ENCODE data around the gene C6orf62.
"Not testable (repeated sequence)": the region's sequence is repeated elsewhere in the genome, so short reads cannot be mapped to it uniquely, and the experiment has no call there.

C6orf62 gene

DNA sequence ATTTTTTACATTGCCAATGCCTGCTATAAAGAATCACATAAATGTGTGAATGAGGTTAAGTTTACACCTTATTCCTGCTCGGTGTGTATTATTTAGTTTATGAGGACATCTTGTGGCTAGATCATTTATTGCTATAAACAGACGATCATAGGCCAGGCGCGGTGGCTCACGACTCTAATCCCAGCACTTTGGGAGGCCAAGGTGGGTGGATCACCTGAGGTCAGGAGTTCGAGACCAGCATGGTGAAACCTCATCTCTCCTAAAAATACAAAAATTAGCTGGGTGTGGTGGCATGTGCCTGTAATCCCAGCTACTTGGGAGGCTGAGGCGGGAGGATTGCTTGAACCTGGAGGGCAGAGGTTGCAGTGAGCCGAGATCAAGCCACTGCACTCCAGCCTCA, 23.3 kb downstream of the C6orf62 start:
- not testable (repeated sequence) for DNase-seq

DNA sequence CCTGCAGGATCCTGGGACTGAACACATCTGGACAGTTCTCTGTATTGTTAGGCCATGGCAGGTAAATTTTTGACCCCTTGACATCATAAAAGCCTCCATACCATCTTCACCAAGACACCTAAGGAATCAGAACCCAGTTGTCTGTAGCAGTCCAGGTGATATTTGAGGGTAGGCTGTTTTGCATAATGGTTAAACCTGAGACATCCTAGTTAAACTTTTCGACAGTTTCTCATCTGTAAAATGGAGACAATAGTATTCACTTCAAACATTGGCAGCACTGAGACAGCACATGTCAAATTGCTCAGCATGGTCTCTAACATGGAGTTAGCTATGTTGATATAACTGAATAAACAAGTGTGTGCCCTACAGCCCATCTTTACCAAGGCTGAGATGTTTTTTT, 24.8 kb downstream of the C6orf62 start:
- no peak for DNase-seq

DNA sequence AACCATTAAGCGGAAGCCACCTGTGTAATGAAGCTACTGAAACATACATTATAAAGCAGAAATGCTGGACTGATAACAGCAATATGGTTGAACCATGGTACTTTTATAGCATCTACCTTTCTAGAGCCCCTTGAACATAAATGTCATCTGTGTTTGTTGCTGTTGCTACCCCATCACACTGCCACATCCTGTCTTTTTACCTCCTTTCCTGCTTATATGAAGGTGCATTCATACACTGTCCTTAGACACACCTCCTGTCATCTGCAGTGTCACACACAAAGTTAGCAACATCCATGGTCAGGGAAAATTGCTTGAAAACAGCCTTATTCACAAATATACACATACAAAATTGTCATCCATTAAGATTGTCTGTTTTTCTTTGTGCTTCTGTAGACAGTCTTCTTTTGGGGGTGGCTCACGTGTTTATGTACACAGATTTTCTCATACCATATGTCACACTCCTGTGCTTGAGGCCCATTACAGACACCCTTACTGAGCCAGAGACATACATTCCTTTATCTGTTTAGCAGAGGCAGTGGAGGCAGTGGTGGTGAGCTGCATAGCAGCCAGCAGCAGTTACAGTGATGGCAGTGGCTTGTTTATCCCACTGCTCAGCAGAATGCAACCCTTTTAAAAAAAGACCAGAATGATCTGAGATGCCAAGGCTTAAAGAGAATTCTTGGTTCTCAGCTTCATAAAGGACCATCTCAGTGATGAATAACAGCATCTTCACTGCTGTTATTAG, 25.9 kb downstream of the C6orf62 start:
- DNase-seq: no peak

DNA sequence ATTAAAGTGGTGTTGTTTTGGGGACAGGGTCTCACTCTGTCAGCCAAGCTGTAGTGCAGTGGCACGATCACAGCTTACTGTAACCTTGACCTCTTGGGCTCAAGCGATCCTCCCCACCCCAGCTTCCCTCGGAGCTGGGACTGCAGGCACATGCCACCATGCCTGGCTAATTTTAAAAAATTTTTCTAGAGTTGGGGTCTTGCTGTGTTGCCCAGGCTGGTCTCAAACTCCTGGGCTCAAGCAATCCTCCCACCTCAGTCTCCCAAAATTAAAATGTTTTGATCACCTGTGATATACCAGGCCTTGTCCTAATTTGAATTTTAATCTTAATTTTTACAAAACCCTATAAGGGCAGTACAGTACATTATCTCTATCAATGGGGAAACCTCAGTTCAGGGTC, 26.5 kb downstream of the C6orf62 start:
- no peak for DNase-seq

DNA sequence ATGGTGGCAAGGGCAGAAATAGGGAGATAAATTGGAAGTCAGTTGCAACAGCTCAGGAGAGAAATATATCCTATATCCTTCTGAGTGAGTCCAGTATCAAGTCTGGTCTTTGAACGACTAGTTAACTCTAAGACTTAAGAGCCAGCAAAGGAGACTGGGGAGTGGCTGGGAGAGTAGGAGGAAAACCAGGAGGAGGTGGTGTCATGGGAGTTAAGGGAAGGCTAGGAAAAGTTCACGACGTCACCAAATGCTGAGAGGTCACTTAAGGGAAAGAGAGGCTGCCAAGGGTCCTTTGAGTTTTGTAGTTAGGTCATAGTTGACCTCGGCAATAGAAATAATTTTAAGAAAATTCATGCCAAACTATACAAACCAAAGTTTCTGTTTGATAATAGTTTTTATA, 27.0 kb downstream of the C6orf62 start:
- no peak for DNase-seq

DNA sequence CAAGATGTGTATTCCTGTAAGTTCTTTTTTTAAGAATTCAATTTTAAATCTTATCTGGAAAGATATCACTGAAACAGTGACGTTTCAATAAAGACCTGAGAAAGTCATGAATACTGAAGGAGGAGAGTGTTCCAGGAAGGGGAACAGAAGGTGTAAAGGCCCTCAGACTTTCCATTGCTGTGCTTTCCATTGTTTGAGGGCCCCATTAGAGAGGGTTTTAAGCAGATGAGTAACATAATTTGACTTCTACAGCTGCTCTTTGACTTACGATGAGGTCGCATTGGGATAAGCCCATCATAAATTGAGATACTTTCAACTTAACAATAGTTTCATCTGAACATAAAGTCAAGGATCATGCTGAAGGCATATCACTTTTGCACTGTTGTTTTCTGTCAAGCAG, 27.4 kb downstream of the C6orf62 start:
- no peak for DNase-seq

DNA sequence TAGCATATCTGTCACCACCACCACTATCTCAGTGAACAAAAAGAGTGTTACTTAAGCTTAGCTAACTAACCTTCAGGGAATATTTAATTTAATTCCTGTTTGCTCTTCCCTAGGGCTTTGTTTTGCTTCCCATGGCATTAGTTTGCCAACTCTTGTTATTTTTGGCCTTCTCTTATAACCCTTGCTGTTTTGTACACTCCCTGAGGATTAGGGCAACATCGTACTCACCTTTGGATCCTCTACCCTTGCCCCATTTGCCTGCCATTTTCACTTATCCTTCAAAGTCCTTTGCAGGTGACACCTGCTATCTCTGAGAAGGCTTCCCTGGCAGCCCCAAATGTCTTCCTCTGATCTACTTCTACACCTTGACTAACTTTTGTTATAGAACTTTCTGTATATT, 28.4 kb downstream of the C6orf62 start:
- DNase-seq: no peak

DNA sequence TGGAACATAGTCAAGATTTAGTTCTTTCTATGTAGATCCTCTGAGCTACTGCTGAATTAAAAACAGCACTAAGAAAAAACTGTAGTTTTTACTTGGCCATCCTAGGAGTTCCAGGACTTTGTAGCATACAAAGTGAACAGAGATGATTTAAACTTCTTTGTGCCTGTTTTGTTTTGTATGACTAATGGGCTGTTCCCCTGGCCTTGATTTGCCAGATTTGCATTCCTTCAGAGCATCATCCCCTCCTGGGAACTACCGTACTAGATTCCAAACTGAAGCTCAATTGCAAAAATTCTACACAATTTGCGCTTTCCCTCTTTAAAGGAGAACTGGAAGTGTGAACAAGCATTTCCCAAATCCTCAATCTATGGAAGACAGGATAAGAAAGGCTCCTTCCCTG, 29.0 kb downstream of the C6orf62 start:
- no peak for DNase-seq

DNA sequence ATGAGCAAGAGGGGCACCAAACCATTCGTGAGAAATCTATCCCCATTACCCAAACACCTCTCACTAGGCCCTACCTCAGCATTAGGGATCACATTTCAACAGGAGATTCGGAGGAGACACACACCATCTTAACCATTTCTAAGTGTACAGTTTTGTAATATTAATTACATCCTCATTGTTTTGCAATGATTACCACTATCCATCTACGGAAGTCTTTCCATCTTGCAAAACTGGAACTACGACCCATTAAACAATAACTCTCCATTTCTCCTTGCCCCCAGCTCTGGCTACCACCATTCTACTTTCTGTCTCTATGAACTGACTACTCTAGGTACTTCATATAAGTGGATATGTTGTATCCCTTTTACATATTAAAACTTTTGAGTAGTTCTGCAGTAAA, 32.0 kb downstream of the C6orf62 start:
- DNase-seq: no peak

DNA sequence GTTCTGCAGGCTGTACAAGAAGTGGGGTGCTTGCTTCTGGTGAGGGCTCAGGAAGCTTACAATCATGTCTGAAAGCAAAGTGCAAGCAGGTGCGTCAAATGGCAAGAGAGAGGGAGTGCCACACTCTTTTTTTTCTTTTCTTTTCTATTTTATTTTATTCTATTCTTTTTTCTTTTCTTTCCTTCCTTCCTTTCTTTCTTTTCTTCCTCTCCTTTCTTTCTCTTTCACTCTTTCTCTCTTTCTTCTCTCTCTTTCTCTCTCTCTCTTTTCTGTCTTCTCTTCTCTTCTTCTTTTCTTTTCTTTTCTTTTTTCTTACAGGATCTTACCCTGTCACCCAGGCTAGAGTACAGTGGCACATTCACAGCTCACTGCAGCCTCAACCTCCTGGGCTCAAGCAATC, 32.5 kb downstream of the C6orf62 start:
- DNase-seq: no peak

DNA sequence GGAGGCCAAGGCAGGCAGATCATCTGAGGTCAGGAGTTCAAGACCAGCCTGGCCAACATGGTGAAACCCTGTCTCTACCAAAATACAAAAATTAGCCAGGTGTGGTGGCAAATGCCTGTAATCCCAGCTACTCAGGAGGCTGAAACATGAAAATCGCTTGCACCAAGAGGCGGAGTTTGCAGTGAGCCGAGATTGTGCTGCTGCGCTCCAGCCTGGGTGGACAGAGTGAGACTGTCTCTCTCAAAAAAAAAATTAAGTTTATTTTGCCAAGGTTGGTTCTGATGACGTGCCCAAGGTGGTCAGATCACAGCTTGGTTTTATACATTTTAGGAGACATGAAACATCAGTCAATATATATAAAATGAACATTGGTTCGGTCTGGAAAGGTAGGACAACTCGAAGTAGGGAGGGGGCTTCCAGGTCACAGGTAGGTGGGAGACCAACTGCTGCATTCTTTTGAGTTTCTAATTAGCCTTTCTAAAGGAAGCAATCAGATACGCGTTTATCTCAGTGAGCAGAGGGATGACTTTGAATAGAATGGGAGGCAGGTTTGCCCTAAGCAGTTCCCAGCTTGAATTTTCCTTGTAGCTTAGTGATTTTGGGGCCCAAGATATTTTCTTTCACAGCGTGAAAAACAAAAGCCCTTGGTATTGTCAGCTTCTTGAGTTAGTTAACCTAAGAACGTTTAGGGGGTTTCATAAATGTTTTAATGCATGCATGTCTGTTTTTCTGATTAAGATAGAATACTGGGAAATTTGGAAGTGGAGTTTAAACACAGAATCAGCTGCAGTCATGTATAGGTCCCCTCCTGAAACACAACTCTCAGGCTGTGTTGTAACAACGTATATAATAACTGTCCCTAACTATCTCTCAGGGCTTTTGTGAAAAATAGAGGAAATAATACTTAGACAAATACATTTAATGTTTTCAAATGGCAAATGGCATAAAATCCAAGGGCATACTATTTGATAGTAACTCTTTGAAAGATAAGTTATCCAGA, 35.4 kb downstream of the C6orf62 start:
- no peak for DNase-seq

DNA sequence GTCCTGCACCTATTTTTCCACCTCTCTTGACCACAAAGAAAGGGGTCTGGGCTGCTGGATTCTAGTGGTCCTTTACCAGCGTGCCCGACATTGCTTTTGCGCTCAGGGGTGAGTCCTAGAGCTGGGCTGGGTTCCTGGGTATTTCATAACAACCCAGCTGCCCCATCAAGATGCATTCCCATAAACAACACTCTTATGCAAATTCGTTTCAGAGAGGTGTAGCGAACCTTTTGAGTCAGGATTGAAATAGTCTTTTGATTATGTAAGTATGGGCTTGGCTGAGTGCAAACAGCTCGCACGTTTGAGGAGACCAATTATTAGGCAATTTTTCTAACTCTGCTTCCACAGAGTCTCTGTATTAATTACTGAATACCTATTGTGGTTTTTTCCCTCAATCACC, 38.4 kb downstream of the C6orf62 start:
- DNase-seq: no peak

DNA sequence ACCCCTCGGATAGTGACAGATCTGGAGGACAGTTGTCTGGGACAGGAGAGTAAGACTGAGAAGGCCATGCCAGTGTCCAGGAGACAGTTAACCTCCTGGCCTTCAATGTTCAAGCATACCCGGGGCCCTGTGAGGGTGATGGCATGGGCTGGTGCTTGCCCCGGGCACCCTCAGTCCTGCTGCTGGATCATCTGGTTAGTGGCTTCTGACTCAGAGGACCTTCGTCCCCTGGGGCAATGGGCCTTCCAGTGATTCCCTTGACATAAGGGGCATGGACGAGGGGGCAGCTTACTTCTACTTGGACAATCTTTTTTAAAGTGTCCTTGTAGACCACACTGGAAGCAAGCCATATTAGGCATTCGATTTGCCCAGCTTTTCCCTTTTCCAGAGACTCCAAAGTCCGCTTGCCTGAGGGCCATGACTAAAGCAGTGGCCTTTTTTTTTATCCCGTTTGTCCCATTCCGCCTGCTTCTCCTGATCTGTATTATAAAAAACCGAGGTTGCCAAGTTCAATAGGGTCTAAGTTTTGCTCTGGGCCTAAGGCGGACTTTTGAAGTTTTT, 40.1 kb downstream of the C6orf62 start:
- not testable (repeated sequence) for DNase-seq

DNA sequence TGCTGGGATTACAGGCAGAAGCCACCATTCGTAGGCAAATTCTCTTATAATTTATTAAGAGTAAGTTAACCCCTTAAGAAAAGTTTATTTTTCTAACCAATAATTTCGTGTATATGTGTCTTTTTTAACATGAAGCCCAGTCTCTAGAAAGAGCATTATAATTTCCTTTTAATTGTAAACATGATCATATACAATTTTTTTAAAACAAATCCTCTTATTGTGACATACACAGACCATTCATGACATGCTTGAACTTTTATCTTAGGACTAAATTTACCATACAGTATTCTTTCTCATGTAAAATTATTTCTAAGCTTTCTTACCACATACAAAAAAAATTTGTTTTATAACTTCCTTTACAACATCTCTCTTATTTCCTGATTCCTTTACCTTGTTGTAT, 45.3 kb downstream of the C6orf62 start:
- no peak for DNase-seq

DNA sequence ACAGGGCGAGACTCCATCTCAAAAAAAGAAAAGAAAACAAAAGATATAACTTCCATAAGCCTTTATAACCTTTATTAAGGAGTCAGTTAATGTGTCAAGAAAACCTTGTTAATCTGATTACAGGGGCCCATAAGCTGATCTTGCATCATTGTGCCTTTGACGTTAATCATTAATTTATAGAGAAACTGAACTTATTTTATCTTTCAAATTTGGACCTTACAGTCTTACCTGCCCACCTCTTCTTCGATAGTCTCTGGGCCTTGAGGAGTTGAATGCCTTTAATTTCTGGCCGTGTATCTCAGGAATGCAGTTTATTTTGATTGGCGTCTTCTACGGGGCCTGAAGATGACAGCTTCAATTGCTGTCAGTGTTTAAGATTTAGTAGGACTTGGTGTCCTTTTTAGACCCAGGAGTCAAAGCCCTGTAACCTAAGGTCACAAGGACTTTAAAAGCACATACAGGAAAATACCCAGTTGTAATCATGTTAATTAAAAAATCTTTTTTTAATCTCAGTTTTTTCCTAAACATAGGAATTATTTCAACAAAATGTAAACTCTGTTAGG, 46.3 kb downstream of the C6orf62 start:
- DNase-seq: no peak

DNA sequence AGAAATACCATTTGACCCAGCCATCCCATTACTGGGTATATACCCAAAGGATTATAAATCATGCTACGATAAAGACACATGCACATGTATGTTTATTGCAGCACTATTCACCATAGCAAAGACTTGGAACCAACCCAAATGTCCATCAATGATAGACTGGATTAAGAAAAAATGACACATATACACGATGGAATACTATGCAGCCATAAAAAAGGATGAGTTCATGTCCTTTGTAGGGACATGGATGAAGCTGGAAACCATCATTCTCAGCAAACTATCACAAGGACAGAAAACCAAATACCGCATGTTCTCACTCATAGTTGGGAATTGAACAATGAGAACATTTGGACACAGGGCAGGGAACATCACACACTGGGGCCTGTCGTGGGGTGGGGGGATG, 47.9 kb downstream of the C6orf62 start:
- DNase-seq: not testable (repeated sequence)

DNA sequence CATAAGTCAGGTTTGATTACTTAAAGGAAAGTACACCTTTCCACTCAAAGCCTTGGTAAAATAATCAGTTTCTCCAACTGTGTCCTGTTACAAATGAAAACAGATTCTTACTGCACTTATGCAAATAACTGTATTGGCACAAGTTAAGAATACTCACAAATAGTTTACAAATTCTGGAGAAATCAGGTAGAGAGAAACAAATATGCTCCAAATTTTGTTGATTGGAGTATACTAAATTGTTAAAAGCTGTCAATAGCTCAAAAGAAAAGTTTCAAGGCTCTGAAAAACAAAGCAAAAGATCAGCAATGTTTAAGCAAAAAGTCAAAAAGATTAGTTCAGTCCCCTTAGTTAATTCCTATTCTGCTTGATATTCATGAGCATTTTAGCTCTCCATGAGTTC, 48.5 kb downstream of the C6orf62 start:
- DNase-seq: not testable (repeated sequence)

DNA sequence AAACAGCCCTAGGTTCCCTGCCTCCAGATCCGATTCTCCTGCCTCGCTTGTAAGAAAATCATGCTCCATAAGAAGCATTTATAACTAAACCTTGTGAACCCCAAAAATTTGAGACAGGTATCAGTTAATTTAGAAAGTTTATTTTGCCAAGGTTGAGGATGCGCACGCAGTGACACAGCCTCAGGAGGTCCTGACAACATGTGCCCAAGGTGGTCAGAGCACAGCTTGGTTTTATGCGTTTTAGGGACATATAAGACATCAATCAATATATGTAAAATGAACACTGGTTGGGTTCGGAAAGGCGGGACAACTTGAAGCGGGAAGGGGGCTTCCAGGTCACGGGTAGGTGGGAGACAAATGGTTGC, 50.0 kb downstream of the C6orf62 start:
- no peak for DNase-seq

DNA sequence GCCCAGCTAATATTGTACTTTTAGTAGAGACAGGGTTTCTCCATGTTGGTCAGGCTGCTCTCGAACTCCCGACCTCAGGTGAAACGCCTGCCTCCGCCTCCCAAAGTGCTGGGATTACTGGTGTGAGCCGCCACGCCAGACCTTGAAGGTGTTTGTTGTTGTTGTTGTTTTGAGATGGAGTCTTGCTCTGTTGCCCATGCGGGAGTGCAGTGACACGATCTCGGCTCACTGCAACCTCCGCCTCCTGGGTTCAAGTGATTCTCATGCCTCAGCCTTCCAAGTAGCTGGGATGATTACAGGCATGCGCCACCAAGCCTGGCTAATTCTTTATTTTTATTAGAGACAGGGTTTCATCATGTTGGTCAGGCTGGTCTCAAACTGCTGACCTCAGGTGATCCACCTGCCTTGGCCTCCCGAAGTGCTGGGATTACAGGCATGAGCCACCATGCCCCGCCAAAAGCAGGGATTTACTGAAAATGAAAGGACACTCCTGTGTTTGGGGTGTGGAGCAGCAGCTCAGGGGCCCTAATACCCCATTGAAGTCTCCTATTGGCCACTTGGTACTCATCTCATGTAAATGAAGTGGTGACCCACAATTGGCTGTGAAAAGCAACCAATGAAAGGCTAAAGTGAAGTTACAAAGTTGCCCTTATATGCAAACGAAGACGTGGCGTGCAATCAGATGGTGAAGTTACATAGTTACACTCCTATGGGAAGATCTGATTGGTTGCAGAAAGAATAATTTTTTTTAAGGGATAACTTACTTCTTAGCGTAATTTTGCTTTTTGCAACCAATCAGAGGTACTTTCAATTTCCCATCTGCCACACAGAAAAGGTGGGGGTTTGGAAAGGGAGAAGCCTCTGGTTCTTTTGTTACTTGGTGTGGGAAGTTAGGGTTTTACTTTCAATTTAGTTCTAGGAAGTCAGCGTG, 50.6 kb downstream of the C6orf62 start:
- not testable (repeated sequence) for DNase-seq

DNA sequence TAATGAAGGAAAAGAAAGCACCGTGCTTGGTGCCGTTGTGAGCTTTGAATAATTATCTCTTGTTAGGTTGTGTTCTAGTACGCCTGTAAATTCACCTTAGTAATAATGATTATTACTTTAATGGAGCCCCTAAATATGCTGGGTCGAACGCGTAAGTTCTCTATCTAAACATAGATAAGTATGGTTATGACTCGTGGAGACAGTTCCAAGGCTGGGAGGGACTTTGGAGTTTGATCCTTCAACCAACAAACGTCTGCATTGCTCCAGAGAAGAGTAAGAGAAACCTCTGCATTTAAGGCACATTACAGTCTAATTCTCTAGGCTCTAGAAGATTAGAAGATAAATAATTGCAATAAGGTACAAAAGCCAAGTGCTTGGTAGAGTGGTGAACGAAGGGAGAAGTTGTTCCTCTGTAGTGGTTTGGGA, 51.6 kb downstream of the C6orf62 start:
- no peak for DNase-seq

DNA sequence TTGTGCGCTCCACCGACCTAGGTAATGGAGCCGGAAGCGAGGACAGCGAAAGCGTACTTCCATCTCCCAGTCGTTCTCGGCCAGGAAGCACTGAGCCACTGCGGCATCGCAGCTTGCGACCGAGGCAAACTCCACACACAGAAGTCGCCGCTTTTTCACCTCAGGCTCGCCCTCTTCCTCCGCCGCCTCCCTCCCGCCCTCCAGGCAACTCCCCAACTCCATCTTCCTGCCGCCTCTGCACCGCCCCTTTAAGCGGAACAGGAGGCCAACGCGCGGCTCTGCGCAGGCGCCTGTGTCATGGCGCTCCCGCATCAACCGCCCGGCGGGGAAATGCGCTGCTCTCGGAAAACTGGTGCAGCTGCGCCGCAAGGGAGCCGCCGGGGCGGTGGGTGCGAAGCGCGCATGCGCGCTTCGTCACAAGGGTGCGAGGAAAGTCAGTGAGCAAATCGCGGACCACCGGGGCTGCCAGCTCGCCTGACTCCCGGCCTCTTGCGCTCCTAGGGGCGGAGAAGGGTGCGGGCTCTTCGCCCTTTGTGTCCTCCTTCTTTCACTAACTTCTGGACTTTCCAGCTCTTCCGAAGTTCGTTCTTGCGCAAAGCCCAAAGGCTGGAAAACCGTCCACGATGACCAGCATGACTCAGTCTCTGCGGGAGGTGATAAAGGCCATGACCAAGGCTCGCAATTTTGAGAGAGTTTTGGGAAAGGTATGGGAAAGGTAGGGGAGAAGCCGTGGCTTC, 52.1 kb downstream of the C6orf62 start, which contains the start of the genes ACOT13 and TDP2:
ACOT13 (plus strand) TSS at position 437 of the 737 bp plus-strand sequence; CDS start at position 624, 187 bp downstream.
TDP2 (minus strand) TSS at position 259 of the 737 bp plus-strand sequence; CDS start at position 222, 37 bp downstream.
- DNase-seq: peak; percentile 97
